Stimulated activated CD4-positive, alpha-beta T cell treated with anti-CD3 and anti-CD28 coated beads, TNF-alpha, amount 100 ng/mL, for 4 hours (primary cell): Measurements from ENCODE around the gene RANBP1.
"Not testable (repeated sequence)": the region's sequence is repeated elsewhere in the genome, so short reads cannot be mapped to it uniquely, and the experiment has no call there.

ENCODE experiments used
- DNase-seq, 3 experiments: peaks; one replicate each; pipeline ENCODE4 v3.0.0-alpha.2; 2020; ENCODE audit warnings: low read depth in 3 of 3

RANBP1 gene

DNA sequence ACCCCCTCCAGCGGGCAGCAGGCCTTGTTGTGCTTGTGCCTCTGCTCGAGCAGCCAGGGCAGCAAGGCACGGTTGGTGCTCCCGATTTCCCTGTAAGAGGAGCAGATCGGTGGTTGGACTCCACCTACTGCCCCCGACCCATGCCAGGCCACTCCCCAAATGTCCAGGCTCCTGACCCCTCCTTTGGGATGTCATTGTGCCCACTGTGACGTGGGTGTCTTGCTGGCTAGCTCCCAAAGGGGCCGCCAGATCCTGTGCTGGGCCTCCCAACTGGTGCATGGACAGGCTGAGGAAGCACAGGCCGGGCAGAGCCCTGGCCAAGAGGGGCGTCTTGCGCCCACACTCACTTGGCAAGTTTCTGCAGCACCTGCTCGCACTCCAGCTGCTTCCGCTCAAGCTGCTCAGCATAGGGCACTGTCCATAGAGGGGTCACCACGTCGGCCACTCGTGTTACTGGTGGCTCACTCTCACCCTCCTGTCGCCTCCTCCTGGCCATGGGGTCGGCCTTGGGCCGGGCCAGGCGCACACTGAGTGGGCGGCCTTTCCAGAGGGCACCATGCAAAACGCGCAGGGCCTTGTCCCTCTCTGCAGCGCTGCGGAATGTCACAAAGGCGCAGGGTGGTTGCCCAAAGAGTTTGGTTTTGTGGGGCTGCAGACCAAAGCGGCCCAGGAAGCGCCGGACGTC is at the start of gene RANBP1:
Gene RANBP1 (plus strand): TSS at position 414 of the 685 bp plus-strand sequence. CDS start 81 bp downstream, at position 495.
- no peak for DNase-seq

DNA sequence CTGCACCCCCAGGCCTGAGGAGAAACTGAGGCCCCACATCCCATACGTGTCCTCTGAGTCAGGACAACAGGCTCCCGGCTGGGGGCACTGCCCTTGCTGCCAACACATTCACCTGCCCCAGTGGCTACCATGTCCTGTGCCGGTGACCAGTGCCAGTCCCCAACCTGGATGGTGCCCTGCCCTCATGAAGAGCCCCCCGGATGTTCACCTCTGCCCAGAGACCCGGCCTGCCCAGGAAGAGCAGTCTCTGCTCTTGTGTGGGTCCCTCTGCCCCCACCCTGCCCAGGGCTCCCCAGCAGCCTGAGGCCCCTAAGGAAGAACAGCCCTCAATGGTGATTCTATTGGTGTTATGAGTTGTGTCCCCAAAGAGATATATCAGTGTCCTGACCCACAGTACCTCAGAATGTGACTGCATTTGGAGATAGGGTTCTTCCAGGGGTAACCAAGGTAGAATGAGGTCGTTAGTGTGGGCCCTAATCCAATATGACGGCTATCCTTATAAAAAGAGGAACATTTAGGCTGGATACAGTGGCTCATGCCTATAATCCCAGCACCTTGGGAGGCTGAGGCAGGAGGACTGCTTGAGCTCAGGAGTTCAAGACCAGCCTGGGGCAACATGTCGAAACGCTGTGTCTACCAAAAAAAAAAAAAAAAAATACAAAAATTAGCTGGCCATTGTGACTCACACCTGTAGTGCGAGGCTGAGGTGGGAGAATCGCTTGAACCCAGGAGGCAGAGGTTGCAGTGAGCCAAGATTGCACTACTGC is 49.1 kb upstream of the RANBP1 start:
- no peak for DNase-seq

DNA sequence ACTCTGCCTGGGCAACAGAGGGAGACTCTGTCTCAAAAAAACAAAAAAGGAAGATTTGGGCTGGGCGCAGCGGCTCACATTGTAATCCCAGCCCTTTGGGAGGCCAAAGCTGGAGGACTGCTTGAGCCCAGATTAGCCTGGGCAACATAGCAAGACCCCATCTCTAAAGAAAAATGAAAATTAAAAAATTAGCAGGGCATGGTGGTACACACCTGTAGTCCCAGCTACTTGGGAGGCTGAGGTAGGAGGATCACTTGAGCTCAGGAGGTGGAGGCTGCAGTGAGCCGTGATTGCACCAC is 48.6 kb upstream of the RANBP1 start:
- DNase-seq = not testable (repeated sequence)

DNA sequence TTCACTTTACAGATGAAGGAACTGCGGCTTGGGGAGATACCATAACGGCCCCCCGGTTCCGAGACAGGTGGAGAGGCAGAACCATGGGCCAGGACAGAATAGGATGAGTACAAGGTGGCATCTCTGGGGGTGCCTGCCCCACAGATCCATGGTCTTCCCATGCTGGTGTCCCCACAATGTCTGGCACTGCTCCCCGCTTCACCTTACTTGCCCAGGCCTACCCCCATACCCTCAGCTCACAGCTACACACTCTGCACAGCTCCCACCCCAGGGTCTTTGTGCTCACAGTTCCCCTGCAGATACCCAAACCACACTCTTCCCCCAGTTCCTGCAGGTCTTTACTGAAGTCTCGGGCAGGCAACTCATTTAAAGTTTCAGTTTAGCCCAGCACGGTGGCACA is 47.3 kb upstream of the RANBP1 start:
- no peak for DNase-seq

DNA sequence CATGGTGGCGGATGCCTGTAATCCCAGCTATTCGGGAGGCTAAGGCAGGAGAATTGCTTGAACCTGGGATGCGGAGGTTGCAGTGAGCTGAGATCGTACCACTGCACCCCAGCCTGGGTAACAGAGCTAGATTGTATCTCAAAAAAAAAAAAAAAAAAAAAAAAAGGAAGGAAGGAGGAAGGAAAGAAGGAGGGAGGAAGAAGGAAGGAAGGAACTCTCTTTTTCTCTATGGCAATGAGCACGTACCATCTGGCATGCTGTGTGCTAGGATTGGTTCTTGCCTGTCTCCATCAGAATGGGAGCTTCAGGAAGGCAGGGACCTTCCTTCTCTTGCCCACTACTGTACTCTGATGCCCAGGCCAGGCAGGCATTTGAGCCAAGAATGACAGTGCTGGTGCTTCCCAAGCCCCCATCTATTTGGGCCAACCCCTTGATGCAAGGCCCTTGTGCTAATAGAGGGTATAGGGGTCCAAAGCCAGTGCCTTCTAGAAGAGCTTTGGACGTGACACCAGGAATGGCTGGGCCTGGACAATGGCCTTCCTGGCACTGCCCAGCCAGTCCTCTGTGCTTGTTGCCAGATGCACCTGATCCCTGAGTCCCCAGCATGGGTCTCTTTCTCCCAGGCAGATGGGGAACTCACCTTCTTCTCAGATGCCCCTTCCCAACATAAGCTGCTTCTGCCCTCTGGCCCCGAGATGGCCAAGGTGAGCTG is 46.4 kb upstream of the RANBP1 start:
- DNase-seq = no peak

DNA sequence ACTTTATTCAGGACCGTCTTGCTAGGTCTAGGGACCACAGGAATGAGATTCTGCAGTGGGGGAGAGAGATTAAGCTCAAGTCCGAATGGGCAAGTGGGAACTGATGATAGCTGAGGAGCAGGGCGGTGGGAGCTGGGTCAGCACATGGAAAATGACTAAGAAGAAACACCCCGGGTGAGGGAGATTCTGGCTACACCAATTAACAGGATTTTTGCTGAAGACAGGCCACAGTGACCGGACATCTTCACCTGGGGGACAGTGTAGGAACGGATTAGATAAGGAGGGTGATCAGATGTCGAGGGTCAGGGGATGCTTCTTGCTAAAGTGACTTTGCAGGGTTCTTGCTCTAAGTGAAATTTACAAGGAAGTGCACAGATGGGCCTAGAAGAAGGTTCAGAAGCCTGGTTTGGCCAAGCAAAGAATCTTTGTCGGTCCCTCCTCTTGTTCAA is 44.4 kb upstream of the RANBP1 start:
- DNase-seq = no peak

DNA sequence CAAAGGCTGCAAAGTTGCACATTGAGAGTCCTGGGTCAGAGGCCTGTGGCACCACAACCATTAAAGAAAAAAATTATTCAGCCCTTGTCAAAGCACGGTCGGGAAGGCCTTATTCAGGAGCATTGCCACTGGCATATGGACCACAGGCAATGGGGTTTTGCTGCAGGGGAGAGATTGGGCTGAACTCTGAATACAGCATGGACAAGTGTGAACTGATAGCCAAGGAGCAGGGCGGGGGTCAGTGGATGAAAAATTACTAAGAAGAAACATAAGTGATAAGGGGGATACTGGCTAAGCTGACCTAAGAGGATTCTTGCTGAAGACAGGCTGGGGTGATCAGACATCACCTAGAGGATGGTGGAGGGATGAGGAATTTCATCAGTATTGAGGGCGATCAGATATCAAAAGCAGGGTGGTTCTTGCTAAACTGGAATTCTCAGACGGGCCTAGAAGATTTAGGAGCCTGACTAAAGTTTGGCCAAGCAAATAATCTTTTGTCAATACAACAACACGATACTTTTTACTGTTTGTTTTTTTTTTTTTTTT is 39.2 kb upstream of the RANBP1 start:
- no peak for DNase-seq

DNA sequence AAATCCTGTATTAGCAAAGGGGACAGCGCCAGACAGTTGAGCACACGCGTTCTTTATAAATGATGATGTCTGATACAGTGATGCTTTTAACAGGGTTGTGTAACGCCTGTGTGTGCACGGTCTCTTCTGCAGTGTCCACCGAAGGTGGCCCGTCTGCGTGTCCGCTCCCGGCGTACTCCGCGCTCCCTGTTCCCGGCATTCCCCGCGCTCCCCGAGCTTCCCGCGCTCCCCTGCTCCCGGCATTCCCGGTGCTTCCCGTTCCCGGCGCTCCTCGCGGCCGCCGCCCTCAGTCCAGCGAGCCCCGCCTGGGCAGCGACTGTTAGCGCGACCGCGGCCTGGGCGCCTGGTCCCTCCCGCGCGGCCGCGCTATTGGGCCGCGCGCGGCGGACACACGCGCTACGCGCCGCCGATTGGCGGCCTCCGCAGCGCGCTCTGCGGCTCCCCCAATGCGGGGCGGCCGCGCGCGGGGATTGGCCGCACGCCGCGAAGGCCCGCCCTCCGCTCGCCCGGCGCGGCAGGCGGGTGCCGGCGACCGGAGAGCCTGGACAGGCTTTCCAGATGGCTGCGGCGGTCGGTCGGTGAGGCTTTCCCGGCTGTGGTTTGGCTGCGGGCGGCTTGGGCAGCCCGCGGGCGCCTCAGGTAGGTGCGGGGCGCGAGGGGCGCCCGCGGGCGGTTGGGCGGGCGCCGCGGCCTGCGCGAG is 36.0 kb upstream of the RANBP1 start, which contains the start of gene DGCR8:
Gene DGCR8 (plus strand): TSS at position 497 of the 700 bp plus-strand sequence. CDS start 5,723 bp downstream, outside the sequence.
- DNase-seq = peak; percentile 23 to 61 (median 55)

DNA sequence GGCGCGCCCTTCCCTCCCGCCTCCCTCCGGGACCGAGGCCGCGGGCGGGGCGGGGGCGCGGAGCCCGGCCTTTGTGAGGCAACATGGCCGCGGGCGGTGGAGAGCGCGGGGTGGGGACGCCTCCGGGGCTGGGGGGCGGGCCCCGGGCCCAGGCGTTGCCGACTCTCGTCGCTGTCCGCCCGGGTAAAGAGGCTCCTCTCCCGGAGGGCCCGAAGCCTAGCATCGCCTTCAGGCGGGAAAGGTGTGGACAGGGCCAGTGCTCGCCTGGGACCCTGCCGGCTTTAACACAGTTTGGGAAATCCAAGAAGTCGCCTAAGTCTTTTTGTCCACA is 35.5 kb upstream of the RANBP1 start:
- peak; percentile 55 to 63 (median 60) for DNase-seq

DNA sequence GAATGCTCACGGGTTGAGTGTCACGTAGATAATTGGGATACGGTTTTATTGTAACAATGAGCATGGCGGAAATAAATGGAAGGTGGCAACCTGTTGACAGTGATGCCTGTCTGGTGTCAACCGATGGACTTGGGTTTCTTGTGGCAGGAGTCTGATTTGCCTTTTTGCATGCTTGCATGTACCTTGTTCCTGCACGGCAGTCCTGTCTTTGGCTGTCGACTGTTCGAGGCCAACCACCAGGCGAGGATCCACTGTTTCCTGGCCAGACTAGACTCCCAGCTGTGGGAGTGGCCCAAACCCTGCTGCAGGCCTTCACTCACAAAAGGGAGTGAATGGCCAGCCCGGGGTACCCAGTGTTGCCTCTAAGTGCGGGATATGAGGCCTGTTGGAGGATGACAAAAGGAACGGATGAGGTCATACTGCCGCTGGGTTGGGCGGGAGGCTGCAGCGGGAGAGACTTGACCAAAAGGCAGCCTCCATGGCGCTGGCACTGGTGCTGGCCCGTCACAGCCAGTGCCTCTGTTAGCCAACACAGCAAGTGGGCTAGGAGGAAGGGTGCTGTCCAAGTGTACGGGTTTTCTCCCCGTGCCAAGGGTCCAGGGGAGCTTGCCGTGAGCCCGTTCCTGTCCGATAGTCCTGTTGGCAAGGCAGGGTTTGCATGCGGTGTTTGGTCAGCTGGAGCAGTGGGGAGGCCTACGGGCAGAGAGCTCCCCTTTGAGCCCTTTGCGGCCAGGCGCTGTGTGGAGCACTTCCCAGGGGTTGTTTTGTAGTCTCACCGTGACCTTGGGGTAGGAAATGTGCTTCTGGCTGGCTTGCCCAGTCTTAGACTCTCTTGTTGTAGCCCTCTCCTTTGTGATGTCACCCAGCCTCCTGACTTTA is 34.9 kb upstream of the RANBP1 start:
- no peak for DNase-seq

DNA sequence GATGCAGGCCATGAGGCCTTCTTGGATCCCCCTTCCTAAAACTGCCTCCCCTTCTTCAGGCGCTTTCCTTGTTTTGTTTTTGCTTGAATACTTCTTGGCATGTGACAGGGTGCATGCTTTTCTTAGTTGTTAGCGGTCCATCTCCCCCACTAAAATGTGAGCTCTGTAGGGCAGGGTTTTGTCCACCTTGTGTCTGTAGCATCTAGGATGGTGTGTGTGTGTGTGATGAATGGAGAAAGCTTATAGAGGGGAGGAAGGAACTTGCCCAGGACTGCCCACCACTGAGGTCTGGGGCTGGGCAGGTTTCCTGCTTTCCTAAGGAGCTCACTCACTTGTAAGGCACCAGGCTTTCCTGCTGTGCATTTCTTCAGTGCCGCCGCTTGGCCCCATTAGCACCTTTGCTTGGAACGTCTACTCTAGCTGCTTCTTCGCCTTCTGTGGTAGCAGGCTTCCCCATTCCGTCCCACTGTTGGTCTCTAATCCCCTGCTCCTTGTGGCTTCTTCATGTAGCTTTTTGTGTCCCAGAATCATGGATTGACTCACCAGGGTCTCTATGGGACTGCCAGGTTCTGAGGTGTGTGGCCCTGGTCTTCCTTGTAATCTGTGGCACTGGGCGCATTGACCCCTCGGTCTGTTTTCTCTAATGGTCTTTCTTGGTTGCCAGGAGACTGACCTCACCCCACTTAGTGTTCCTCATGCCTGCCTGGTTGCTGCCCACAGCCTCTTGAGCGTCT is 32.6 kb upstream of the RANBP1 start:
- no peak for DNase-seq

DNA sequence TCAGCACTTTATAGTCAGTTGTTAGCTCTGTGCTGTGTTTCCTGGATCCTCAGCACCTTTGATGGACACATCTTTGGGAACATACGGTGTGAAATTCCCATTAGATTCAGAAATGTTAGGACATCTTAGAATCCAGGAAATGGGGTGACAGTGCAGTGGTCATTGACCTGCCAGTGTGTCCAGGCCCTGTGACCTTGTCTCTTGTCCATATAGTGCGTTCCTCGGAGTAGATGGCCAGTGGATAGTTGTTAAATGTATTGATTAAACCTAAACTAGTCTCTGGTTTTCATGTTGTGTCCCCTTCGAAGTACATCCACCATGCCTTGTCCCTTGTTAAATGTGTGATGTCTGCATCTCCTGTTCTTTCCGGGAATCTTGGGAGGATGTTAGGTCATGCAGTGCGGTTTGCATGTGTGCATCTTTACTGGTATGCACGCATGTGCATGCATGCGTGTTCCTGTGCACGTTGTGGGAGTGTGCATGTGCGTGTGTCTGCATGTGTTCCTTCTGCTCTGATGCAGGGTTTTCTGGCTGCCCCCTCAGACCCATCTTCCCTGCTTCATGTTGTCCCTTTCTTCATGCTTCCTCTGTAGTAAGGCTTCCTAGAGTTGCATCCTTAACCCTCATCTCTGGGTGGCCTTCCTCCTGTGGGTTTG is 31.9 kb upstream of the RANBP1 start:
- no peak for DNase-seq

DNA sequence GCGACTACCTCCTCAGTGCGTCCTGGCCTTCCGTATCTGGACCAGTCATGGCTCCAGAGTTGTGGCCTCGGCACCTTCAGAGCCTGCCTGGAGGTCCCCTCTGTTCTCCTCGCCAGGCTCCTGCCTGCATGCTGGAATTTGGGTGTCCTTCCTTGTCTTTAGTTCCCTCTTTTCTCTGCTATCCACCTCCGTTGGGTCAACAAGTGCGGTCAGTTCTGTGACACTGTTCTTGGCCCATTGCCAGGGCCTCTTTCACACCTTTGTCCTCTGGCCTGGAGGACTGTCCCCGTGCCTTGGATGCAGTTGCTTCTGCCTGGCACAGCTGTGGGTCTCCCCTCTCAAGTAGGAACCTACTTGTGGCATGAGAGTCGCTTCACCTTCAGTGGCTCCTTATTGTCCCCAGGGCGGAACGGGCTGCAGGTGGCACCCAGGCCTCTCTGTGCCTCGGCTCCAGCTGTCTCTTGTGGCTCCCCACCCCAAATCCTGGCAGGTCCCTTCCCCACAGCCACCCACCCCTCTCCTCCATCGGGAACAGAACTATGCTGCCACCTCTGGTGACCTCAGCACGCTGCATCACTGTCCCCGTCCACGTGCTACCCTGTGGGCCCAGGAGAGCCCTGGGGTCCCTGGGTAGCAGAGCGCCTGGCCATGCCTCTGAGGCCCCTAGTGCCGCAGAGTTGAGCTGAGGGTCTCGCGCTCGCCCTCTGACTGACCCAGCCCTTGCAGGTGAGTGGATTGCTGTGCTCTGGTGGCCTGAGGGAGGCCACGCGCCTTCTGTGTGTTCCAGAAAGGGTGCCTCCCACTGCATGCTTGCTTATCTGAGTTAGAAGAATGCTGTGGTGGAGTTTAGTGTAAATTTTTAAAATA is 31.1 kb upstream of the RANBP1 start:
- no peak for DNase-seq

DNA sequence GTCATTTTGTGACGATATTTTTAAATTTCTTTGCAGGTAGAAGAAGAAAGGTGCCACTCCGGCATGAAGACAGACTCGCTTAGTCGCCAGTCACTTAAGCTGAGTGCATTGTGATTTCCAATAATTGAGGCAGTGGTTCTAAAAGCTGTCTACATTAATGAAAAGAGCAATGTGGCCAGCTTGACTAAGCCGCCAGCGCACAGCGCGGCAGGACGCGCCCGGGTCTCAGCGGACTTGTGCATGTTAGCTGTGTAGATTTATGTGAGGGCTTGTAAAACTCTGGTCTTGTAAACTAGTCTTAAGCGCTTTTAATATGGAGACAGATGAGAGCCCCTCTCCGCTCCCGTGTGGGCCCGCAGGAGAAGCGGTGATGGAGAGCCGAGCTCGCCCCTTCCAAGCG is 30.3 kb upstream of the RANBP1 start:
- DNase-seq = no peak

DNA sequence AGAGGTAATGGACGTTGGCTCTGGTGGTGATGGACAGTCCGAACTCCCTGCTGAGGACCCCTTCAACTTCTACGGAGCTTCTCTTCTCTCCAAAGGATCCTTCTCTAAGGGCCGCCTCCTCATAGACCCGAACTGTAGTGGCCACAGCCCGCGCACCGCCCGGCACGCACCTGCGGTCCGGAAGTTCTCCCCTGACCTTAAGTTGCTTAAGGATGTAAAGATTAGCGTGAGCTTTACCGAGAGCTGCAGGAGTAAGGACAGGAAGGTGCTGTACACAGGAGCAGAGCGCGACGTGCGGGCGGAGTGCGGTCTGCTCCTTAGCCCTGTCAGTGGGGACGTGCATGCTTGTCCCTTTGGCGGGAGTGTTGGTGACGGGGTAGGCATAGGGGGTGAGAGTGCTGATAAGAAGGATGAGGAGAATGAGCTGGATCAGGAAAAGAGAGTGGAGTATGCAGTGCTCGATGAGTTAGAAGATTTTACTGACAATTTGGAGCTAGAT is 29.8 kb upstream of the RANBP1 start:
- no peak for DNase-seq

DNA sequence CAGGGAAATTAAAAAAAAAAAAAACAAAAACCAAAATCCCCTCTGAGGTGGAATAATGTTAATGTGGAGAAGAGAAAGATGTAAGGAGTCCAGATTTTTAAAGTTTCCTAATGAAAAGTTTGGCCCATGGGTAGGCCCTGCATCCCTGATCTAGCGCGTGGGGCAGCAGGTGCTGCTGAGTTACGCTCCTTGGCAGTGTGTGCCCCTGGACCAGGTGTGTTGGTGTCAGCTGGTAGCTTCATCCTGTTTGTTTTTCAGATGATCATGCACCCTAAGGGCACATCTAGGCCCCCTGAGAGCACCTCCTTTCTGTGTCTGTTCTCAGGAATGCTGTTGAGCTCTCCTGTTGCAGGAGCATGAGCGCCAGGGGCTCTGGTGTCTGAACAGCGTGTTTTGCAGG is 29.1 kb upstream of the RANBP1 start:
- DNase-seq = no peak

DNA sequence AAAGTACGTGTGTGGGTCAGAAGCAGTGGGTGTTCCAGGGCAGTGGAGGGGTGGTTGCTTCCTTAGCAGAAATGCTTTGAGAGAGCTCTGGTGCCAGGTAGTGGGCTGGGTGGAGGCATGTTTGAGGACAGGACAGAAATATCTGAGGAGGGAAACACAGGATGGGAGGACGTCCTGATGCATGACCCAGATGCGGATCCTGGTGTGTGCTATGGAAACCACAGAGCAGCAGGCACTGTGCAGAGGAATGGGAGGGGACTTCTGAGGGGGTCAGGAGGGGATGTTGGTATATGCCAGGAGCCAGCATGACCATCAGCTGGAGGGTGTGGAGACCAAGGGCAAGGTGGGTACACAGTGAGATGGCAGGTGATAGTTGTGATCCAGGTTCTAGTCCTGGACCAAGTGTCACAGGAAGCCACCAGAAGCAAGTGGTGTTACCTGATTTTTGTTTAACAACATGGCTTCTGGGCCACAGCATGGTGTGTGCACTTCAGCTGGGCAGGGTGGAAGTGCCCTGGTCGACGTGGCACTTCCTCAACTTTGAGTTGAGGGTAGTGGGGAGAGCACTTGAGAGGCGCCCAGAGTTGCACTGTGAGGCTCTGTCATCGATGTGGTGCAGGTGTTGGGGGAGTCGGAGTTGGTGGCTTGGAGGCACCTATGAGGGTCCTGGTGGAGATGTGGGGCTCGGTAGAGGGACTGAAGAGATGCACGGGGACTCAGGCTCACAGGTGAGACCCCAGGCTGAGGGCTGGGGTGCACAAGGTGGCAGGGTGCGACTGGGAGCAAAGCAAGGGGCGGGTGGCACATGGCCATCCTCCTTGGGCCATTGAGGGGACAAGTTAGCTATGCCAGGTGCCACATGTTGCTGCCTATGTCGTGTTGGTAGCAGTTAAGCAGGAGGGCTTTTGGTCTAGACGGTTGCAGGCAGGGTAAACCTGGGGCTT is 28.3 kb upstream of the RANBP1 start:
- no peak for DNase-seq
